Urothelium cell line (cell line): ENCODE results near the gene SPINT2.

Experiments used
- DNase-seq: peaks from one replicate; pipeline ENCODE4 v3.0.0; 2011; ENCODE audit warnings: low spot score, mixed read lengths
- FAIRE-seq: peaks from 2 replicates; lab custom pipeline; 2011; peaks lifted over from hg19 to GRCh38; lab: Jason Lieb, UNC

SPINT2 gene

GRCh38 chr19:38266981-38267597 lies 2.7 kb downstream of the SPINT2 start:
- DNase-seq: peak; percentile 73
- peak; percentile 17 for FAIRE-seq

- FAIRE-seq (no peak), DNase-seq (no peak)
Measured at GRCh38 chr19:38267761-38268483, 3.5 kb downstream of the SPINT2 start.

GRCh38 chr19:38268539-38268938 lies 4.2 kb downstream of the SPINT2 start:
- DNase-seq: no peak
- no peak for FAIRE-seq

- FAIRE-seq (no peak), DNase-seq (no peak)
Measured at GRCh38 chr19:38270587-38271167, 6.3 kb downstream of the SPINT2 start.

- DNase-seq (no peak), FAIRE-seq (no peak)
Measured at GRCh38 chr19:38273499-38273898, 9.1 kb downstream of the SPINT2 start.

- DNase-seq (no peak), FAIRE-seq (no peak)
Measured at GRCh38 chr19:38274739-38275138, 10.4 kb downstream of the SPINT2 start.

- DNase-seq (no peak), FAIRE-seq (no peak)
Measured at GRCh38 chr19:38276942-38277517, 12.7 kb downstream of the SPINT2 start.

GRCh38 chr19:38277549-38277948 lies 13.2 kb downstream of the SPINT2 start:
- FAIRE-seq (no peak), DNase-seq (no peak)

GRCh38 chr19:38277969-38278680 lies 13.8 kb downstream of the SPINT2 start:
- no peak for FAIRE-seq
- no peak for DNase-seq

GRCh38 chr19:38278751-38279150 lies 14.4 kb downstream of the SPINT2 start:
- FAIRE-seq: no peak

GRCh38 chr19:38280030-38280921 lies 15.9 kb downstream of the SPINT2 start:
- DNase-seq: no peak
- FAIRE-seq: no peak

More at GRCh38 chr19:38278751-38279150, 14.4 kb downstream of the SPINT2 start:
- DNase-seq: no peak

- no peak for DNase-seq
Measured at GRCh38 chr19:38281811-38282566, 17.6 kb downstream of the SPINT2 start.

GRCh38 chr19:38283271-38283670 lies 18.9 kb downstream of the SPINT2 start:
- no peak for DNase-seq
- no peak for FAIRE-seq

More at GRCh38 chr19:38281811-38282566, 17.6 kb downstream of the SPINT2 start:
- FAIRE-seq: no peak

- DNase-seq: no peak
- no peak for FAIRE-seq
Measured at GRCh38 chr19:38284422-38284821, 20.0 kb downstream of the SPINT2 start.

GRCh38 chr19:38285567-38285966 lies 21.2 kb downstream of the SPINT2 start:
- no peak for FAIRE-seq
- no peak for DNase-seq

GRCh38 chr19:38287604-38288003 lies 23.2 kb downstream of the SPINT2 start:
- DNase-seq (no peak), FAIRE-seq (no peak)

- FAIRE-seq: no peak
- no peak for DNase-seq
Measured at GRCh38 chr19:38288123-38288855, 23.9 kb downstream of the SPINT2 start.

- DNase-seq (no peak), FAIRE-seq (no peak)
Measured at GRCh38 chr19:38289955-38290354, 25.6 kb downstream of the SPINT2 start.
